Liver (tissue), 9 donors: ENCODE data around the gene GRID1. TPM values are rescaled to one million over a fixed set of nuclear protein-coding genes. Genes with fewer than 3 reads are reported as not detected.

Experiments used
- DNase-seq: peaks from one replicate; pipeline ENCODE4 v3.0.0-alpha.2; 2017; ENCODE audit warnings: low spot score
- H3K27ac ChIP-seq, 2 donors: one replicate each; pipeline ENCODE4 v1.7.0; 2013; ENCODE audit warnings: inconsistent platforms in 2 of 2, low read length in 2 of 2, control low read depth in 1 of 2, low read depth in 1 of 2, mild to moderate bottlenecking in 1 of 2
- H3K27me3 ChIP-seq, 4 donors: one replicate each; pipeline versions ENCODE4 v1.6.1 to v1.7.0; 2013; ENCODE audit warnings: low read length in 3 of 4, inconsistent platforms in 1 of 4, mild to moderate bottlenecking in 1 of 4, moderate library complexity in 1 of 4; ENCODE audit not compliant: control insufficient read depth in 4 of 4, insufficient read depth in 4 of 4
- H3K36me3 ChIP-seq, 4 donors: one replicate each; pipeline versions ENCODE4 v1.6.1 to v1.7.0; 2013; ENCODE audit warnings: low read length in 3 of 4, mild to moderate bottlenecking in 3 of 4, low read depth in 1 of 4, moderate library complexity in 1 of 4; ENCODE audit not compliant: control insufficient read depth in 4 of 4, insufficient read depth in 3 of 4
- H3K4me1 ChIP-seq, 4 donors: one replicate each; pipeline versions ENCODE4 v1.6.1 to v1.7.0; 2013; ENCODE audit warnings: low read length in 3 of 4, mild to moderate bottlenecking in 3 of 4, moderate library complexity in 1 of 4; ENCODE audit not compliant: control insufficient read depth in 4 of 4, insufficient read depth in 4 of 4
- H3K4me3 ChIP-seq, 3 donors: one replicate each; pipeline versions ENCODE4 v1.6.1 to v1.7.0; 2013; ENCODE audit warnings: low read length in 3 of 3, control low read depth in 1 of 3, low read depth in 1 of 3, mild to moderate bottlenecking in 1 of 3
- H3K9ac ChIP-seq, 2 donors: one replicate each; pipeline ENCODE4 v1.7.0; 2013; ENCODE audit warnings: low read length in 2 of 2, mild to moderate bottlenecking in 2 of 2, moderate library complexity in 2 of 2, control low read depth in 1 of 2, low read depth in 1 of 2
- H3K9me3 ChIP-seq, 4 donors: one replicate each; pipeline versions ENCODE4 v1.6.1 to v1.7.0; 2013; ENCODE audit warnings: low read length in 3 of 4; ENCODE audit not compliant: control insufficient read depth in 4 of 4
- ATF3 ChIP-seq: IDR thresholded peaks from 2 replicates; pipeline ENCODE4 v1.6.1; 2016; ENCODE audit warnings: antibody characterized with exemption
- CTCF ChIP-seq: fragments of 150-350 bp; IDR thresholded peaks from 2 replicates; pipeline ENCODE4 v1.5.1; 2017; ENCODE audit warnings: improper control_type of control experiment, low read depth, low read length; ENCODE audit not compliant: missing input control
- EGR1 ChIP-seq, 2 donors: IDR thresholded peaks; 2 replicates each; pipeline ENCODE4 v1.6.1; 2016 to 2018; ENCODE audit warnings: antibody characterized with exemption in 2 of 2, low read depth in 2 of 2
- FOXA1 ChIP-seq: IDR thresholded peaks from 2 replicates; pipeline ENCODE4 v1.6.1; 2016; ENCODE audit warnings: antibody characterized with exemption
- FOXA2 ChIP-seq: IDR thresholded peaks from 2 replicates; pipeline ENCODE4 v1.6.1; 2016; ENCODE audit warnings: antibody characterized with exemption
- GABPA ChIP-seq, 2 donors: IDR thresholded peaks in 1 of 2; conservative IDR thresholded peaks in 1 of 2; 2 replicates each; pipeline ENCODE4 v1.6.1; 2016; ENCODE audit warnings: antibody characterized with exemption in 2 of 2, mild to moderate bottlenecking in 1 of 2, moderate library complexity in 1 of 2
- HNF4A ChIP-seq, 2 donors: conservative IDR thresholded peaks; 2 replicates each; pipeline ENCODE4 v1.6.1; 2016; ENCODE audit warnings: antibody characterized with exemption in 2 of 2, mild to moderate bottlenecking in 2 of 2
- HNF4G ChIP-seq: IDR thresholded peaks from 2 replicates; pipeline ENCODE4 v1.6.1; 2016; ENCODE audit warnings: antibody characterized with exemption
- JUND ChIP-seq, 2 donors: IDR thresholded peaks; 2 replicates each; pipeline ENCODE4 v1.6.1; 2016; ENCODE audit warnings: antibody characterized with exemption in 2 of 2
- MAX ChIP-seq: IDR thresholded peaks from 2 replicates; pipeline ENCODE4 v1.6.1; 2016; ENCODE audit warnings: antibody characterized with exemption
- NR2F2 ChIP-seq: IDR thresholded peaks from 2 replicates; pipeline ENCODE4 v1.6.1; 2016; ENCODE audit warnings: antibody characterized with exemption
- RAD21 ChIP-seq, 2 donors: IDR thresholded peaks; 2 replicates each; pipeline ENCODE4 v1.6.1; 2016; ENCODE audit warnings: antibody characterized with exemption in 2 of 2, mild to moderate bottlenecking in 2 of 2
- REST ChIP-seq: IDR thresholded peaks from 2 replicates; pipeline ENCODE4 v1.6.1; 2016; ENCODE audit warnings: antibody characterized with exemption, mild to moderate bottlenecking
- RXRA ChIP-seq, 2 donors: IDR thresholded peaks; 2 replicates each; pipeline ENCODE4 v1.6.1; 2017 to 2018; ENCODE audit warnings: antibody characterized with exemption in 2 of 2, mild to moderate bottlenecking in 1 of 2
- SP1 ChIP-seq: IDR thresholded peaks from 2 replicates; pipeline ENCODE4 v1.6.1; 2018; ENCODE audit warnings: antibody characterized with exemption, mild to moderate bottlenecking
- TAF1 ChIP-seq: conservative IDR thresholded peaks from 2 replicates; pipeline ENCODE4 v1.6.1; 2016; ENCODE audit warnings: antibody characterized with exemption, mild to moderate bottlenecking
- YY1 ChIP-seq: IDR thresholded peaks from 2 replicates; pipeline ENCODE4 v1.6.1; 2016; ENCODE audit warnings: antibody characterized with exemption, mild to moderate bottlenecking
- ZBTB33 ChIP-seq: IDR thresholded peaks from 2 replicates; pipeline ENCODE4 v1.6.1; 2016; ENCODE audit warnings: antibody characterized with exemption
- WGBS: extraction: QIAGEN DNeasy Blood & Tissue Kit; methylation state at CpG from one replicate; pipeline ENCODE4 v1.1.7; 2013; 5-methylcytosine and 5-hydroxymethylcytosine counted together
- polyA plus RNA-seq, 2 donors: library from polyadenylated mRNA; stranded (reverse) in 1 of 2; unstranded in 1 of 2; fragments of 200-250 nt in 1 of 2; fragments of >200 nt in 1 of 2; fragmentation: Nextera tagmentation in 1 of 2; extraction: Ambion mirVana in 1 of 2; gene quantifications; one replicate each; pipeline versions ENCODE4 v1.2.1 to v1.2.3, GENCODE V29; 2013 to 2015
- total RNA-seq, 2 donors: library from RNA; depleted of rRNA; stranded (reverse); fragments of >200 nt; gene quantifications; one replicate each; pipeline ENCODE4 v1.2.3, GENCODE V29; 2014
- donor health status: healthy.
- donor health status: healthy.
- donor health status: healthy.
- donor health status: healthy.
- donor health status: healthy.

Gene GRID1
- total and polyA plus RNA-seq, 4 donors, result 0.09 to 0.17 (median 0.14) TPM; not detected in 1

GRCh38 chr10:85919491-85920021 lies 447.0 kb downstream of the GRID1 start:
- DNase-seq, result no peak
- Histone ChIP-seq H3K36me3 (no peaks in the 10 kb centered on the region), H3K27ac (no peak overlapping the region), H3K27me3 (no peaks in the 10 kb centered on the region), H3K9ac (no peak overlapping the region), H3K4me3 (no peak overlapping the region), H3K9me3 (no peaks in the 10 kb centered on the region), H3K4me1 (peaks cover 0 to 9% (median 3%) of the 10 kb centered on the region in 4 donors)
- TF ChIP-seq EGR1 (IDR thresholded peaks at IDR 0.05; ENCODE audit: low read depth in 2 of 2) (no peak), RXRA (IDR thresholded peaks at IDR 0.05) (no peak), SP1 (no peak), GABPA (IDR thresholded peaks at IDR 0.05 in 1 of 2, conservative IDR thresholded peaks at IDR 0.05 in 1 of 2) (no peak), JUND (IDR thresholded peaks at IDR 0.05) (no peak), MAX (no peak), ZBTB33 (no peak), RAD21 (IDR thresholded peaks at IDR 0.05) (no peak), FOXA1 (no peak), HNF4G (no peak), FOXA2 (no peak), REST (no peak), HNF4A (conservative IDR thresholded peaks at IDR 0.05) (no peak), ATF3 (no peak), TAF1 (no peak), YY1 (no peak), NR2F2 (no peak), CTCF (no peak)
- WGBS, result 55% methylated on average over 4 of the region's 4 CpGs
